Measurements from ENCODE around the gene LRCH4. TPM values are rescaled to one million over a fixed set of nuclear protein-coding genes. Genes with fewer than 3 reads are reported as not detected.

Gene LRCH4
- total RNA-seq, 1 experiment from 2014 or later: 66.4 TPM

DNA sequence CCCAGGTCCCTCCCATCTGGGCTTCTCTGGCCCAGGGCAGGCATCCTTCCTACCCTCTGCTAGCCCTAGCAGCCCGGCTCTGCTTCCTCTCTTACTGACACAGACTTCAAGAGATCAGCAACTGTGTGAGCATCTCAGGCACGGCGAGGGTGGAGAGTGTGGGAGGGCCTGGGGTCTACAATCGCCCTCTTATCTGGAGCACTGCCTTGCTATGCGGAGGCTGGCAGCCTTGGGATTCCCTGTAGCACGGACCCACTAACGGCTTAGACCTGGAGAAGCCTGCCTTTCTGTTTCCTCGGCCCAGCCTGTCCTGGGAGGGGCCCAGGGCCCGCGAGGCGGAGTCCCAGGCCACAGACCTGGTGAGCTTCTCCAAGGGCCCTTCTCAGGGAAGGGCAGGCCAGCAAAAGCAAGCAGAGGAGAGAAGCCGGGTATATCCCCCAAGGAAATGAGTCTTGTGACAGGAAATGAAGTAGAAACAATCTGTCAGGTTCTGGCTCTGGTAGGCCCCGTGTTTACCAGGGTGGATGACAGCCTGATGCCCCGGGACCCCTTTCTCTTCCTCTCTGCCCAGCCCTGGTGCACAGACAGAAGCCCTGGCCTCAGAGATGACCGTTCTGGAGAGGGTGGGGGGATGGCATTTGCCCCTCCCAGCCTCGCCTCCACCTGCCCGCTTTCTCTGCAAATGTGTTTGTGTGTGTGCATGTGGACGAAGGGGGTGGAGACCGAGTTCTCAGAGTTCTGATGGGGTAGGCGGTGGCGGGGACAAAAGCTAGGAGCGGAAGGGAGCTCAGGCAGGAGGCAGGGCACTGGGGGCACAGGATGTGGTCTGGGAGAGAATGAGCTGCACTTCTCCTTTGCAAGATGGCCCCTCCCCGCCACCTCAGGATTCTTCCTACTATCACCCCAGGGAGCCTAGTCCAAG is 2.5 kb downstream of the LRCH4 start:
- ATAC-seq: no peak
- no peak for DNase-seq (ENCODE audit: low read depth, low spot score)
- H3K4me3 ChIP-seq (ENCODE audit: low read depth in 2 of 2, low read length in 2 of 2): no peak overlapping the region
- intact Hi-C loops (cut with micrococcal nuclease; ENCODE audit: unreplicated experiment): no loop called here
- CTCF ChIA-PET: interaction anchor here (0.6 to 0.8 kb wide), 2 partner anchors 49 to 178 kb away, joined by 3 to 5 read pairs; no protein-coding TSS in a partner anchor
- peaks cover 9% of the 10 kb centered on the region; the same call in 1 of the 2 replicates for H3K36me3 ChIP-seq (ENCODE audit: control insufficient read depth, insufficient read depth, low read length)
- no peak overlapping the region for H3K27ac ChIP-seq (ENCODE audit: low read length)
- peaks cover 12% of the 10 kb centered on the region for H3K4me1 ChIP-seq (ENCODE audit: control insufficient read depth, insufficient read depth, low read length)
- TF ChIP-seq, protein P1, sequence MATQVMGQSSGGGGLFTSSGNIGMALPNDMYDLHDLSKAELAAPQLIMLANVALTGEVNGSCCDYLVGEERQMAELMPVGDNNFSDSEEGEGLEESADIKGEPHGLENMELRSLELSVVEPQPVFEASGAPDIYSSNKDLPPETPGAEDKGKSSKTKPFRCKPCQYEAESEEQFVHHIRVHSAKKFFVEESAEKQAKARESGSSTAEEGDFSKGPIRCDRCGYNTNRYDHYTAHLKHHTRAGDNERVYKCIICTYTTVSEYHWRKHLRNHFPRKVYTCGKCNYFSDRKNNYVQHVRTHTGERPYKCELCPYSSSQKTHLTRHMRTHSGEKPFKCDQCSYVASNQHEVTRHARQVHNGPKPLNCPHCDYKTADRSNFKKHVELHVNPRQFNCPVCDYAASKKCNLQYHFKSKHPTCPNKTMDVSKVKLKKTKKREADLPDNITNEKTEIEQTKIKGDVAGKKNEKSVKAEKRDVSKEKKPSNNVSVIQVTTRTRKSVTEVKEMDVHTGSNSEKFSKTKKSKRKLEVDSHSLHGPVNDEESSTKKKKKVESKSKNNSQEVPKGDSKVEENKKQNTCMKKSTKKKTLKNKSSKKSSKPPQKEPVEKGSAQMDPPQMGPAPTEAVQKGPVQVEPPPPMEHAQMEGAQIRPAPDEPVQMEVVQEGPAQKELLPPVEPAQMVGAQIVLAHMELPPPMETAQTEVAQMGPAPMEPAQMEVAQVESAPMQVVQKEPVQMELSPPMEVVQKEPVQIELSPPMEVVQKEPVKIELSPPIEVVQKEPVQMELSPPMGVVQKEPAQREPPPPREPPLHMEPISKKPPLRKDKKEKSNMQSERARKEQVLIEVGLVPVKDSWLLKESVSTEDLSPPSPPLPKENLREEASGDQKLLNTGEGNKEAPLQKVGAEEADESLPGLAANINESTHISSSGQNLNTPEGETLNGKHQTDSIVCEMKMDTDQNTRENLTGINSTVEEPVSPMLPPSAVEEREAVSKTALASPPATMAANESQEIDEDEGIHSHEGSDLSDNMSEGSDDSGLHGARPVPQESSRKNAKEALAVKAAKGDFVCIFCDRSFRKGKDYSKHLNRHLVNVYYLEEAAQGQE (IDR thresholded peaks at IDR 0.05; ENCODE audit: insufficient read depth in 1 of 2, low read depth in 2 of 2, low read length in 1 of 2): no peak
- TF ChIP-seq, protein P2, sequence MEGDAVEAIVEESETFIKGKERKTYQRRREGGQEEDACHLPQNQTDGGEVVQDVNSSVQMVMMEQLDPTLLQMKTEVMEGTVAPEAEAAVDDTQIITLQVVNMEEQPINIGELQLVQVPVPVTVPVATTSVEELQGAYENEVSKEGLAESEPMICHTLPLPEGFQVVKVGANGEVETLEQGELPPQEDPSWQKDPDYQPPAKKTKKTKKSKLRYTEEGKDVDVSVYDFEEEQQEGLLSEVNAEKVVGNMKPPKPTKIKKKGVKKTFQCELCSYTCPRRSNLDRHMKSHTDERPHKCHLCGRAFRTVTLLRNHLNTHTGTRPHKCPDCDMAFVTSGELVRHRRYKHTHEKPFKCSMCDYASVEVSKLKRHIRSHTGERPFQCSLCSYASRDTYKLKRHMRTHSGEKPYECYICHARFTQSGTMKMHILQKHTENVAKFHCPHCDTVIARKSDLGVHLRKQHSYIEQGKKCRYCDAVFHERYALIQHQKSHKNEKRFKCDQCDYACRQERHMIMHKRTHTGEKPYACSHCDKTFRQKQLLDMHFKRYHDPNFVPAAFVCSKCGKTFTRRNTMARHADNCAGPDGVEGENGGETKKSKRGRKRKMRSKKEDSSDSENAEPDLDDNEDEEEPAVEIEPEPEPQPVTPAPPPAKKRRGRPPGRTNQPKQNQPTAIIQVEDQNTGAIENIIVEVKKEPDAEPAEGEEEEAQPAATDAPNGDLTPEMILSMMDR (IDR thresholded peaks at IDR 0.05): no peak
- in situ Hi-C loops (cut with HindIII; ENCODE audit: low pct_unique_long_range_greater_than_20kb, low sequenced_read_pairs): no loop called here
- BruUV-seq (replicated peaks): TSS peak; percentile 26
- POLR2A ChIA-PET: no interaction called here
- no peaks in the 10 kb centered on the region for H3K9me3 ChIP-seq (ENCODE audit: control insufficient read depth, insufficient read depth, low read depth, low read length)
- H3K27me3 ChIP-seq (ENCODE audit: control insufficient read depth, insufficient read depth, low read length): no peaks in the 10 kb centered on the region

DNA sequence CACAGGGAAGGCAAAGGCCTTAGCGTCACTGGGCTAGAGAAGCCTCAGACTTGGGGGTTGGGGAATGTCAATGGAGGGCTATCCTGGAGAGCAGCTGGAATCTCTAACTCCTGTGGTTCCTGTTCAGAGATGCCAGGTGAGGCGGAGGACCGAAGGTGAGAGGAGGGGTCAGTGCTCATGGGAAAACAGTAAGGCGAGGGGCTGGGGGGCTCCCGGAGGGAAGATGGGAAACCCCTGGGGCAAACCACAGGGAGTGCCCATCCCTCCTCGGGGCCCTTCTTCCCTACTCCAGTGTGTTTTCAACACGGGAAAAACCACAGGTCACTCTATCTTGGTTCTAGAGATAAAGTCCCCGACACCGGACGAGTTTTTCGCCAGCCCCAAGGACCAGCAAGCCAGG is 3.3 kb downstream of the LRCH4 start:
- peaks cover 9% of the 10 kb centered on the region; the same call in 1 of the 2 replicates for H3K36me3 ChIP-seq (ENCODE audit: control insufficient read depth, insufficient read depth, low read length)
- BruUV-seq (replicated peaks): no TSS peak
- TF ChIP-seq POLR2AphosphoS5 (IDR thresholded peaks at IDR 0.05; ENCODE audit: low read depth, low read length) (no peak), SIN3A (IDR thresholded peaks at IDR 0.05; ENCODE audit: borderline replicate concordance, insufficient read depth, low read depth, low read length) (no peak), TCF7L2 (IDR thresholded peaks at IDR 0.05; ENCODE audit: low read depth, low read length) (no peak)
- TF ChIP-seq, protein P2 (IDR thresholded peaks at IDR 0.05): no peak
- TF ChIP-seq, protein P1 (IDR thresholded peaks at IDR 0.05; ENCODE audit: insufficient read depth in 1 of 2, low read depth in 2 of 2, low read length in 1 of 2): no peak
- DNase-seq (ENCODE audit: low read depth, low spot score) (no peak), ATAC-seq (no peak)
- no peak overlapping the region for H3K4me3 ChIP-seq (ENCODE audit: low read depth in 2 of 2, low read length in 2 of 2)
- in situ Hi-C loops (cut with HindIII; ENCODE audit: low pct_unique_long_range_greater_than_20kb, low sequenced_read_pairs): no loop called here
- no peaks in the 10 kb centered on the region for H3K27me3 ChIP-seq (ENCODE audit: control insufficient read depth, insufficient read depth, low read length)
- intact Hi-C loops (cut with micrococcal nuclease; ENCODE audit: unreplicated experiment): no loop called here
- CTCF ChIA-PET: no interaction called here
- H3K9me3 ChIP-seq (ENCODE audit: control insufficient read depth, insufficient read depth, low read depth, low read length): no peaks in the 10 kb centered on the region
- no peak overlapping the region for H3K27ac ChIP-seq (ENCODE audit: low read length)
- POLR2A ChIA-PET: no interaction called here
- H3K4me1 ChIP-seq (ENCODE audit: control insufficient read depth, insufficient read depth, low read length): peaks cover 12% of the 10 kb centered on the region
